ENCODE results near the gene FBLN1.

Gene FBLN1

GRCh38 chr22:45577746-45578523 is 75.3 kb downstream of the FBLN1 start:
- Mint-ChIP-seq H3K27me3 (peaks cover 23% of the 10 kb centered on the region), H3K9me3 (no peaks in the 10 kb centered on the region), H3K27ac (ENCODE audit: low read depth) (no peak overlapping the region), H3K4me3 (no peak overlapping the region), H3K4me1 (peaks cover 6% of the 10 kb centered on the region), H3K36me3 (ENCODE audit: insufficient read depth) (peaks cover 1% of the 10 kb centered on the region)
- DNase-seq (ENCODE audit: low spot score in 2 of 2) = peak; percentile 36 to 72
- ATAC-seq (replicated peaks; ENCODE audit: extremely low read depth, poor library complexity, severe bottlenecking) = peak; percentile 46

- H3K4me1 Mint-ChIP-seq = peaks cover 12% of the 10 kb centered on the region
- peaks cover 1% of the 10 kb centered on the region for H3K36me3 Mint-ChIP-seq (ENCODE audit: insufficient read depth)
- no peak overlapping the region for H3K27ac Mint-ChIP-seq (ENCODE audit: low read depth)
- DNase-seq (ENCODE audit: low spot score in 2 of 2) (no peak), ATAC-seq (replicated peaks; ENCODE audit: extremely low read depth, poor library complexity, severe bottlenecking) (no peak)
- no peak overlapping the region for H3K4me3 Mint-ChIP-seq
- H3K9me3 Mint-ChIP-seq = peaks cover 4% of the 10 kb centered on the region
- peaks cover 23% of the 10 kb centered on the region for H3K27me3 Mint-ChIP-seq
These were observed 76.0 kb downstream of the FBLN1 start for GRCh38 chr22:45578524-45579147.

GRCh38 chr22:45579306-45579705 is 76.6 kb downstream of the FBLN1 start:
- Mint-ChIP-seq H3K4me1 (peaks cover 14% of the 10 kb centered on the region), H3K4me3 (no peak overlapping the region), H3K27me3 (peaks cover 23% of the 10 kb centered on the region), H3K9me3 (peaks cover 5% of the 10 kb centered on the region), H3K27ac (ENCODE audit: low read depth) (no peak overlapping the region), H3K36me3 (ENCODE audit: insufficient read depth) (peaks cover 1% of the 10 kb centered on the region)
- DNase-seq (ENCODE audit: low spot score in 2 of 2) (no peak), ATAC-seq (replicated peaks; ENCODE audit: extremely low read depth, poor library complexity, severe bottlenecking) (no peak)

DNA sequence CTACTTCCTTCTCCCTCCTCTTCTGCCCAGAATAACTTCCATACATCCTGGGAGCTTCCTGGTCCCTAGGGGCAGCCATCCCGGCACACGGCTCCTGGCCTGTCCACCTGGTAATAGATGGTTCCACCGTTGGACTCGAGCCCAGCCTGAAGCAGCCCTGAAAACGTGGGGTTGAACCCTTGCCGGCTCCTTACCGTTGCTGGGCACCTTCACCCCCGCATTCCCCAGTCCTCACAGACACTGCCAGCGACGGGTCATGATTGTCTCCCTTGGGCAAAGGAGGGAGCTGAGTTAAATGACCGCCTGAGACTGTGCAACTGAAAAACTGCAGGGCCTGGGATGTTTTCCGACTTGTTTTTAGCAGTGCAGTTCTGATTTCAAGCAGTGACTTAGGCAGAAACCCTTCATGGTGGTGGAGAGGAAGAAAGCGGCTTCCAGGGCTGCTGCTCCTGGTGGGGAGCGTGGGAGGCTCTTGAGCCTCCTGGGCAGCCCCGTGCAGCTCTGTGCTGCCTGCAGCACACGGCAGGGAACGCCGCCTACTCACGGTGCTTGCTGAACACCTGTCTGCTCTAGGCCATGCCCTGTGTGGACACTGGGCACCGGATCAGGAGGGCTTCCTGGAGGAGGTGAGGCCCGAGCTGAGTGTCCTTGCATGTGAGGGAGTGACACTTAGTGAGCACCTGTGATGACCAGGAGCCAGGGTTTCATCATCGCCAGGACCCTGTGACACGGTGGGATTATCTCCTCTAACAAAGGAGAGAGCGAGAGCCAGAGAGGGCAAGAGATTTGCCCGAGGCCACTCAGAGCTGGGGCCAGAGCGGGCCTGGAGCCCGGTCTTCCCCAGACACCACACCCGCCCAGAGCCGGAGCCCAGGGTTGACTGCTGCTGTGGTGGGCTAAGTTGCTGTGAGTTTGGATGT is 77.4 kb downstream of the FBLN1 start:
- Mint-ChIP-seq H3K27ac (ENCODE audit: low read depth) (no peak overlapping the region), H3K27me3 (peaks cover 23% of the 10 kb centered on the region), H3K4me3 (no peak overlapping the region), H3K36me3 (ENCODE audit: insufficient read depth) (peaks cover 1% of the 10 kb centered on the region), H3K9me3 (peaks cover 5% of the 10 kb centered on the region), H3K4me1 (peaks cover 14% of the 10 kb centered on the region)
- no peak for ATAC-seq (replicated peaks; ENCODE audit: extremely low read depth, poor library complexity, severe bottlenecking)
- DNase-seq (ENCODE audit: low spot score in 2 of 2) = no peak

DNA sequence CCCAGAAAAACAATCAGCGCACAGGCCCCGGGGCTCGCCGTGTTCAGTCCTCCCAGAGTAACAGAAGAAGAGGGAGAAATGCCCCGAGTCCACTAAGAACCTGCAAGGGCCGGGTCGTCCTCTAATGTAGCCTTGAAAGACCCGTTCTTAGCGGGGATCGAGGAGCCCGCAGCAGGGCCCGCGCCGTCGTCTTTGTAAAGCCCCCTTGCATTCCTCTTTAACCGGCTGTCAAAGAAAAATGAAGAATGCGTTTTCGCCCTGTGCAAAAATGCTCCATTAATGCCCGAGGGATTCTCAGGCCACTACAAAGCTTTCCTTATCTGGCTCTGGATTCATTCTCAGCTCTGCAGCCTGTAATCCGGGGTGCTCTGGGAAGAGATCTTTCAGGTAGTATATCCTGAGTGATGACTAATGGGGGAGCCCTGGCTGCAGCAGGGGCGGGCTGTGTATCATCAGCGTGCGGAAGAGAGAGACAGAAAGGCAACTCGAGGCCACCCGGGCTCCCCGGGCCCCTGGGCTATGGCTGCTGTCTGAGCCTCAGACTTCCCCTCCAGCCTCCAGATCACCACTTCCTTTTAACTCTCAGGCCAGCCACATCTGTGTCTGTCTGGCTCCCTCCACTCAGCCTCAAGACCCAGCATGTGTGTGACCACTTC is 78.2 kb downstream of the FBLN1 start:
- no peak overlapping the region for H3K4me3 Mint-ChIP-seq
- H3K36me3 Mint-ChIP-seq (ENCODE audit: insufficient read depth) = peaks cover 1% of the 10 kb centered on the region
- H3K27me3 Mint-ChIP-seq = peaks cover 23% of the 10 kb centered on the region
- DNase-seq (ENCODE audit: low spot score in 2 of 2) (no peak), ATAC-seq (replicated peaks; ENCODE audit: extremely low read depth, poor library complexity, severe bottlenecking) (no peak)
- peaks cover 14% of the 10 kb centered on the region for H3K4me1 Mint-ChIP-seq
- no peak overlapping the region for H3K27ac Mint-ChIP-seq (ENCODE audit: low read depth)
- H3K9me3 Mint-ChIP-seq = peaks cover 5% of the 10 kb centered on the region

DNA sequence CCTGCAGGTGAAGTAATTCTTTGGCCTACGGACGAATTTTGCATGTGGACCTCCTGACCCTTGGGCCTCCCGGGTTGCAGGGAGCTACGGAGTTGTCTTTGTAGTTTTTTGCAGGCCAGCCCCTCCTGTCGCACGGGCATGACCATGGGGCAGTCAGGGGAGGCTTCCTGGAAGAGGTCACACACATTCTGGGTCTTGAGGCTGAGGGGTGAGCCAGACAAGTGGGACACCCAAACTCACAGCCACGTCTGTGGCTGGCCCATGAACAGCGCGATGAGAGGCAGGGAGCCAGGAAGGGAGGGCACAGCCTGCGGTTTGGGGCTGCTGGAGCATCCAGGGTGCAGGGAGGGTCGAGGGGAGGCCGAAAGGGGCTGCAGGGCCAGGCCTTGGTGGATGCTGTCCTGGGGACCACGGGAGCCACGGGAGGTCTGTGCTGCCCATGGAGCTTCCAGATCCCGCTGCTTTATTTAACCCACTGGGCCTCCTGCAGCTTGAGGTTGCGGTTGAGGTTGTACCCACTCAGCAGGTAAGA is 78.9 kb downstream of the FBLN1 start:
- ATAC-seq (replicated peaks; ENCODE audit: extremely low read depth, poor library complexity, severe bottlenecking) = no peak
- H3K27me3 Mint-ChIP-seq = peaks cover 25% of the 10 kb centered on the region
- no peak for DNase-seq (ENCODE audit: low spot score in 2 of 2)
- H3K9me3 Mint-ChIP-seq = peaks cover 5% of the 10 kb centered on the region
- H3K27ac Mint-ChIP-seq (ENCODE audit: low read depth) = no peak overlapping the region
- H3K36me3 Mint-ChIP-seq (ENCODE audit: insufficient read depth) = peaks cover 1% of the 10 kb centered on the region
- H3K4me3 Mint-ChIP-seq = no peak overlapping the region
- H3K4me1 Mint-ChIP-seq = peaks cover 14% of the 10 kb centered on the region

DNA sequence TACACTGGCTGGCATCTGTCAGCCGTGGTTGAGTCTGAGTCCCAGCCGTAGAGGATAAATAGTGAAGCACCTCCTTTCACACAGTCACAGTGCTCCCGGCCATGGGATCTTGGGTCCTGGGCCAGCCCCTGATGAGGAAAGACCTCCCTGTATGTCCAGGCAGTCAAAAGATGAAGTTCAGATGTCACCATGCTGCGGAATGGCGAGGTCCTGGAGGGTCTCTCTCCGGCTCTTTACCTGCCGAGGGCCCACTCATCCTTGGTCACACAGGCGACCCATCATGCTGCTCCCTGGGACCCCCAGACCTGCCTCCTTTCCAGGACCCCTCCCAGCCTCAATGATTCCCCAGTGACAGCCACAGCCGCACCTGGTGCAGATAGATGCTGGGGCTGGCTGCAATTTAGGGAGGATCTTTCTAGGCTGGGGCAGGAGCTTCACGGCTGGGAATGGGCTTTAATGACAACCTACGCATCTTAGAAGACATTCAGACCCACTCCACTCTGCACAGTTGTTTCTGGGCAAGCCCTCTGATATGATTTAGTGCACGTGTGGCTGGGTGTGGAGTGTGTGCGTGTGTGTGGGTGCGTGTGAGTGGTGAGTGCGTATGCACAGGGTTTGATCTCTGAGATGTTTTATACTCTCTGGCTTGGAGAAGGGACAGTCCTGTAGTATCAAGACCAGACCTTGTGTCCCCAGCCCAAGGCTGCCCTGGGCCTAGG is 79.7 kb downstream of the FBLN1 start:
- DNase-seq (ENCODE audit: low spot score in 2 of 2) (no peak), ATAC-seq (replicated peaks; ENCODE audit: extremely low read depth, poor library complexity, severe bottlenecking) (no peak)
- Mint-ChIP-seq H3K4me3 (no peak overlapping the region), H3K36me3 (ENCODE audit: insufficient read depth) (peaks cover 1% of the 10 kb centered on the region), H3K4me1 (peaks cover 14% of the 10 kb centered on the region), H3K27me3 (peaks cover 22% of the 10 kb centered on the region), H3K9me3 (peaks cover 5% of the 10 kb centered on the region), H3K27ac (ENCODE audit: low read depth) (no peak overlapping the region)

- ATAC-seq (replicated peaks; ENCODE audit: extremely low read depth, poor library complexity, severe bottlenecking) (no peak), DNase-seq (ENCODE audit: low spot score in 2 of 2) (no peak)
- Mint-ChIP-seq H3K27me3 (peaks cover 25% of the 10 kb centered on the region), H3K9me3 (peaks cover 5% of the 10 kb centered on the region), H3K36me3 (ENCODE audit: insufficient read depth) (peaks cover 1% of the 10 kb centered on the region), H3K4me3 (no peak overlapping the region), H3K27ac (ENCODE audit: low read depth) (peak overlapping the region; percentile 81), H3K4me1 (peaks cover 14% of the 10 kb centered on the region)
These were observed 80.3 kb downstream of the FBLN1 start for GRCh38 chr22:45582955-45583320.

- DNase-seq (ENCODE audit: low spot score in 2 of 2) (no peak), ATAC-seq (replicated peaks; ENCODE audit: extremely low read depth, poor library complexity, severe bottlenecking) (no peak)
- H3K4me1 Mint-ChIP-seq = peaks cover 14% of the 10 kb centered on the region
- peaks cover 29% of the 10 kb centered on the region for H3K27me3 Mint-ChIP-seq
- H3K27ac Mint-ChIP-seq (ENCODE audit: low read depth) = peak overlapping the region; percentile 81
- no peaks in the 10 kb centered on the region for H3K36me3 Mint-ChIP-seq (ENCODE audit: insufficient read depth)
- peaks cover 5% of the 10 kb centered on the region for H3K9me3 Mint-ChIP-seq
- no peak overlapping the region for H3K4me3 Mint-ChIP-seq
These were observed 80.8 kb downstream of the FBLN1 start for GRCh38 chr22:45583504-45583903.

- no peaks in the 10 kb centered on the region for H3K36me3 Mint-ChIP-seq (ENCODE audit: insufficient read depth)
- peaks cover 5% of the 10 kb centered on the region for H3K9me3 Mint-ChIP-seq
- DNase-seq (ENCODE audit: low spot score in 2 of 2) (no peak), ATAC-seq (replicated peaks; ENCODE audit: extremely low read depth, poor library complexity, severe bottlenecking) (no peak)
- H3K27me3 Mint-ChIP-seq = peaks cover 29% of the 10 kb centered on the region
- H3K4me3 Mint-ChIP-seq = no peak overlapping the region
- peaks cover 14% of the 10 kb centered on the region for H3K4me1 Mint-ChIP-seq
- peak overlapping the region; percentile 81 for H3K27ac Mint-ChIP-seq (ENCODE audit: low read depth)
These were observed 81.5 kb downstream of the FBLN1 start for GRCh38 chr22:45584121-45584570.

GRCh38 chr22:45584621-45585436 is 82.1 kb downstream of the FBLN1 start:
- no peak overlapping the region for H3K4me3 Mint-ChIP-seq
- H3K27me3 Mint-ChIP-seq = peaks cover 27% of the 10 kb centered on the region
- ATAC-seq (replicated peaks; ENCODE audit: extremely low read depth, poor library complexity, severe bottlenecking) (no peak), DNase-seq (ENCODE audit: low spot score in 2 of 2) (no peak)
- H3K27ac Mint-ChIP-seq (ENCODE audit: low read depth) = no peak overlapping the region
- no peaks in the 10 kb centered on the region for H3K36me3 Mint-ChIP-seq (ENCODE audit: insufficient read depth)
- peaks cover 14% of the 10 kb centered on the region for H3K4me1 Mint-ChIP-seq
- peaks cover 5% of the 10 kb centered on the region for H3K9me3 Mint-ChIP-seq

Data from central memory CD8-positive, alpha-beta T cell (primary cell).